A549 (cell line): ENCODE data around the gene MAGI1. TPM values are rescaled to one million over a fixed set of nuclear protein-coding genes. Genes with fewer than 3 reads are reported as not detected.
A peak's percentile ranks its signal among the peaks of the same experiment; 100 is the strongest.

ENCODE experiments used
- ATAC-seq, 2 experiments: fragments of 200-7000 bp in 1 of 2; fragments of >200 bp in 1 of 2; cut with Nextera tagmentation in 1 of 2; cut with Tn5 transposase in 1 of 2; 3 replicates each; pipeline versions ENCODE4 v1.8.0 to v1.9.1; 2018 to 2020; ENCODE audit warnings: mild to moderate bottlenecking in 1 of 2, moderate library complexity in 1 of 2
- CTCF ChIA-PET: fragments of 300-600 bp; sonication (Branson Sonifier 250); formaldehyde crosslinking; extraction: SDS; loops from one replicate; lab custom pipeline; 2021; ENCODE audit warnings: antibody characterized with exemption, inconsistent platforms; lab: Yijun Ruan, JAX
- POLR2A ChIA-PET: fragments of 350-600 bp; formaldehyde crosslinking; extraction: SDS; loops from one replicate; lab custom pipeline; 2021; ENCODE audit warnings: antibody characterized with exemption, inconsistent platforms; lab: Yijun Ruan, JAX
- DNase-seq, 2 experiments: peaks; one replicate each; pipeline versions ENCODE4 v3.0.0 to v3.0.0-alpha.2; 2011 to 2016; ENCODE audit warnings: low read depth in 1 of 2, low spot score in 1 of 2
- FAIRE-seq: peaks from 2 replicates; lab custom pipeline; 2011; peaks lifted over from hg19 to GRCh38; lab: Jason Lieb, UNC
- H3K27ac ChIP-seq, 2 experiments: fragments of >200 bp; sonication (Bioruptor Twin); formaldehyde crosslinking; 3 replicates each; pipeline ENCODE4 v1.5.1; 2016 to 2017
- H3K4me1 ChIP-seq: fragments of >200 bp; sonication (Bioruptor Twin); formaldehyde crosslinking; 3 replicates; pipeline ENCODE4 v1.6.1; 2016
- H3K4me2 ChIP-seq: fragments of >200 bp; sonication (Bioruptor Twin); formaldehyde crosslinking; 3 replicates; pipeline ENCODE4 v1.6.1; 2016
- H3K4me3 ChIP-seq: fragments of >200 bp; sonication (Bioruptor Twin); formaldehyde crosslinking; 3 replicates; pipeline ENCODE4 v1.5.1; 2016
- H3K9me3 ChIP-seq: fragments of >200 bp; sonication (Bioruptor Twin); formaldehyde crosslinking; 3 replicates; pipeline ENCODE4 v1.6.1; 2016
- ATOH8 ChIP-seq: fragments of 250-450 bp; sonication (Bioruptor Pico); IDR thresholded peaks from 2 replicates; pipeline ENCODE4 v1.5.0; 2020; ENCODE audit warnings: low read depth, mild to moderate bottlenecking, moderate library complexity
- CBX8 ChIP-seq: fragments of 200-600 bp; sonication (generic); IDR thresholded peaks from 2 replicates; pipeline ENCODE4 v1.6.1; 2016
- EHF ChIP-seq: fragments of 250-450 bp; sonication (Bioruptor Pico); IDR thresholded peaks from 2 replicates; pipeline ENCODE4 v1.5.0; 2020; ENCODE audit warnings: mild to moderate bottlenecking
- EHMT2 ChIP-seq: fragments of 200-600 bp; sonication (generic); IDR thresholded peaks from 2 replicates; pipeline ENCODE4 v1.6.1; 2016; ENCODE audit warnings: antibody characterized with exemption, low read depth, mild to moderate bottlenecking, moderate library complexity
- EP300 ChIP-seq, 2 experiments: fragments of >200 bp; sonication (Bioruptor Twin); formaldehyde crosslinking; IDR thresholded peaks; 2 replicates in 1 of 2; 3 replicates in 1 of 2; pipeline ENCODE4 v1.6.1; 2016 to 2017
- GATA3 ChIP-seq: IDR thresholded peaks from 2 replicates; pipeline ENCODE4 v1.6.1; 2012; ENCODE audit warnings: borderline replicate concordance
- HDAC2 ChIP-seq: fragments of 200-600 bp; sonication (generic); IDR thresholded peaks from 2 replicates; pipeline ENCODE4 v1.6.1; 2016
- HOXA7 ChIP-seq: fragments of 250-450 bp; sonication (Bioruptor Pico); IDR thresholded peaks from 2 replicates; pipeline ENCODE4 v1.5.0; 2020; ENCODE audit warnings: mild to moderate bottlenecking, moderate library complexity
- HOXB13 ChIP-seq: fragments of 250-450 bp; sonication (Bioruptor Pico); IDR thresholded peaks from 2 replicates; pipeline ENCODE4 v1.5.0; 2020; ENCODE audit warnings: low read depth, mild to moderate bottlenecking, moderate library complexity
- HOXB5 ChIP-seq: fragments of 250-450 bp; sonication (Bioruptor Pico); IDR thresholded peaks from 2 replicates; pipeline ENCODE4 v1.5.0; 2020; ENCODE audit warnings: mild to moderate bottlenecking, moderate library complexity
- KDM5A ChIP-seq: fragments of 200-600 bp; sonication (generic); IDR thresholded peaks from 2 replicates; pipeline ENCODE4 v1.6.1; 2016; ENCODE audit warnings: antibody characterized with exemption, mild to moderate bottlenecking
- MAFK ChIP-seq: fragments of 450-650 bp; IDR thresholded peaks from 2 replicates; pipeline ENCODE4 v1.6.1; 2014; ENCODE audit not compliant: partially characterized antibody
- NPAS2 ChIP-seq: fragments of 250-450 bp; sonication (Bioruptor Pico); IDR thresholded peaks from 2 replicates; pipeline ENCODE4 v1.8.0; 2022; ENCODE audit warnings: mild to moderate bottlenecking, moderate library complexity, borderline replicate concordance
- PBX3 ChIP-seq: IDR thresholded peaks from 2 replicates; pipeline ENCODE4 v1.6.1; 2012
- PHF8 ChIP-seq: fragments of 200-600 bp; sonication (generic); IDR thresholded peaks from 2 replicates; pipeline ENCODE4 v1.6.1; 2016; ENCODE audit warnings: low read depth, mild to moderate bottlenecking, antibody characterized with exemption, moderate library complexity, borderline replicate concordance
- POLR2A ChIP-seq: IDR thresholded peaks from 2 replicates; pipeline ENCODE4 v1.6.1; 2012; ENCODE audit warnings: mild to moderate bottlenecking, low read length
- RARB ChIP-seq: fragments of 250-450 bp; sonication (Bioruptor Pico); IDR thresholded peaks from 2 replicates; pipeline ENCODE4 v1.8.0; 2021; ENCODE audit warnings: mild to moderate bottlenecking, moderate library complexity
- RCOR1 ChIP-seq: fragments of 150-350 bp; IDR thresholded peaks from 2 replicates; pipeline ENCODE4 v1.6.1; 2014; ENCODE audit warnings: antibody characterized with exemption, low read length, low read depth
- RFX5 ChIP-seq: fragments of 450-650 bp; IDR thresholded peaks from 2 replicates; pipeline ENCODE4 v1.7.1; 2014; ENCODE audit warnings: antibody characterized with exemption, mild to moderate bottlenecking, moderate library complexity
- SREBF2 ChIP-seq: fragments of 450-650 bp; IDR thresholded peaks from 2 replicates; pipeline ENCODE4 v1.6.1; 2014; ENCODE audit warnings: mild to moderate bottlenecking, moderate library complexity
- TP53 ChIP-seq: fragments of 250-450 bp; sonication (Bioruptor Pico); IDR thresholded peaks from 2 replicates; pipeline ENCODE4 v1.5.0; 2021; ENCODE audit warnings: mild to moderate bottlenecking, moderate library complexity
- ZC3H11A ChIP-seq: fragments of 450-650 bp; IDR thresholded peaks from 2 replicates; pipeline ENCODE4 v1.6.1; 2014; ENCODE audit warnings: antibody characterized with exemption, mild to moderate bottlenecking
- ZNF302 ChIP-seq: fragments of 250-450 bp; sonication (Bioruptor Pico); IDR thresholded peaks from 2 replicates; pipeline ENCODE4 v1.9.0; 2021; ENCODE audit warnings: inconsistent platforms, mild to moderate bottlenecking, moderate library complexity
- WGBS: methylation state at CpG from one replicate; pipeline ENCODE4 v1.1.6; 2017; ENCODE audit errors: missing lambda C conversion rate; 5-methylcytosine and 5-hydroxymethylcytosine counted together
- polyA plus RNA-seq, 4 experiments: library from polyadenylated mRNA; depleted of rRNA in 3 of 4; stranded (reverse); fragments of >200 nt; fragmentation: RNase III in 1 of 4; extraction: RNeasy Plus Mini Kit Qiagen cat#74134 plus additional on column Dnase treatment in 1 of 4; gene quantifications; 2 replicates in 3 of 4; 3 replicates in 1 of 4; pipeline ENCODE4 v1.2.3, GENCODE V29; 2011 to 2017
- TF ChIP-seq, protein P1 (sequence below): IDR thresholded peaks from 2 replicates; pipeline ENCODE4 v1.6.1; 2012; ENCODE audit warnings: low read depth, borderline replicate concordance
- TF ChIP-seq, protein P2 (sequence below): fragments of >200 bp; sonication (Bioruptor Twin); formaldehyde crosslinking; IDR thresholded peaks from 2 replicates; pipeline ENCODE4 v1.6.1; 2016
- TF ChIP-seq, protein P3 (sequence below): IDR thresholded peaks from 2 replicates; pipeline ENCODE4 v1.6.1; 2012
- TF ChIP-seq, protein P4 (sequence below): fragments of >200 bp; sonication (Bioruptor Twin); formaldehyde crosslinking; IDR thresholded peaks from 3 replicates; pipeline ENCODE4 v1.6.1; 2016

The MAGI1 gene
- polyA plus RNA-seq, 2 of the 4 experiments (the other 2 are of a cell fraction) = 4.7 to 6.6 TPM

DNA sequence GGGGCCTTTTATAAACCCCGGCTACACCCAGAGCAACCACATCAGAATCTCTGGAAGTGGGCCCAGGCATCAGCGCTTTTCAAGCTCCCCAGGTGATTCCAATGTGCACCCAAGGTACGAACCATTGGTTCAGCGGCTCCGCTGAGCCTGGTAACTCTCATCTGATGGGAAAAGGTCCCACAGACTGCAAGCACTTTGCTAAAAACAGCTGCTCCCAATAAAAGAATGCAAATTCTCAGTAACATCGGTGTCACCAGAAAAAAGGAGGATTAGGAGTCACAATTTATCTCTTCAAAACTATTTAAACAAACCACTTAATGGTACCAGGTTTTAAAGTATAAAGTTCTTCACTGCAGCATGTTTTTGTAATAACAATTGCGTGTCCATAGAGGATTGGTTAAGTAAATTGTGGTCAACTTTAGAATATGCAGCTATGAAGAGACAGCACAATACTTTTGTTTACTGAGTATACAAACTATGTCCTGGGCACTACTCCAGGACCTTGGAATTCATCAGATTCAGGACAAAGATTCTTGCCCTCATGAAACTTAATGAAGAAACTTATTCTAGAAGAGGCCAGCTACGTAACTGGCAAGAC, 690.2 kb downstream of the MAGI1 start:
- no peak overlapping the region for H3K4me2 ChIP-seq
- FAIRE-seq = no peak
- H3K4me3 ChIP-seq = no peak overlapping the region
- 51% methylated on average over 7 of the region's 8 CpGs for WGBS
- TF ChIP-seq NPAS2 (CRISPR knock-in tag) = no peak
- no peak for TF ChIP-seq POLR2A
- TF ChIP-seq EP300 (IDR thresholded peaks at IDR 0.05) = no peak
- no peak for TF ChIP-seq HOXB5 (CRISPR knock-in tag)
- no peak for TF ChIP-seq HOXA7 (CRISPR knock-in tag)
- TF ChIP-seq TP53 (CRISPR knock-in tag) = no peak
- TF ChIP-seq, protein P1, sequence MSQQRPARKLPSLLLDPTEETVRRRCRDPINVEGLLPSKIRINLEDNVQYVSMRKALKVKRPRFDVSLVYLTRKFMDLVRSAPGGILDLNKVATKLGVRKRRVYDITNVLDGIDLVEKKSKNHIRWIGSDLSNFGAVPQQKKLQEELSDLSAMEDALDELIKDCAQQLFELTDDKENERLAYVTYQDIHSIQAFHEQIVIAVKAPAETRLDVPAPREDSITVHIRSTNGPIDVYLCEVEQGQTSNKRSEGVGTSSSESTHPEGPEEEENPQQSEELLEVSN = no peak
- no peak for TF ChIP-seq MAFK
- no peak for TF ChIP-seq GATA3
- TF ChIP-seq SREBF2 = no peak
- TF ChIP-seq KDM5A = no peak
- no peak for TF ChIP-seq PHF8
- no peak for TF ChIP-seq RCOR1
- TF ChIP-seq, all 56 proteins: peak for 0
- CTCF ChIA-PET = no interaction called here
- Histone ChIP-seq H3K27ac (no peak overlapping the region), H3K9me3 (no peaks in the 10 kb centered on the region), H3K4me1 (no peaks in the 10 kb centered on the region)
- ATAC-seq (peak in 1 of 2 experiments; percentile 68; a peak in 3 of 6 replicates), DNase-seq (peak in 1 of 2 experiments; percentile 2)
- POLR2A ChIA-PET = no interaction called here

DNA sequence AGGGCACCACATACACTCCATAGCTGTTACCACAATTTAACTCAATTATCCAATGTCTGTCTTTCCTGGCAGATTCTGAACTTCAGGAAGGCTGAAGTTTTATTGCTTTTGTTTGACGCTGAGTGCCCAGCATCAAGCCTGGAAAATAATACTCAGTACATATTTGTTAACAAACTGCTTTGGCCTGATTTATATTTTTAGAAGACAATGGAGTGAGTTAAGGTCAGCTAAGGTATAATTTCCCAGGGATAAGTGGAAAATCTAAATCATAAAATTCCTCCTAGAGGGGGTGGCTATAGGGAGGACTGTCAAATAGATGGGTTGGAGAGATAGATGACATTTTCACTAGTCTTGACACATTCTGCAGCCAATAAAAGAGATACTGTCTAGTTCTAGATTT, 691.6 kb downstream of the MAGI1 start:
- Histone ChIP-seq H3K9me3 (no peaks in the 10 kb centered on the region), H3K27ac (no peak overlapping the region)
- TF ChIP-seq, protein P2, sequence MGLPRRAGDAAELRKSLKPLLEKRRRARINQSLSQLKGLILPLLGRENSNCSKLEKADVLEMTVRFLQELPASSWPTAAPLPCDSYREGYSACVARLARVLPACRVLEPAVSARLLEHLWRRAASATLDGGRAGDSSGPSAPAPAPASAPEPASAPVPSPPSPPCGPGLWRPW = no peak
- TF ChIP-seq, protein P1 = no peak
- TF ChIP-seq EP300 (IDR thresholded peaks at IDR 0.05) = no peak
- no peak for TF ChIP-seq GATA3
- TF ChIP-seq CBX8 = no peak
- no peak for TF ChIP-seq PBX3
- TF ChIP-seq ZNF302 (CRISPR knock-in tag) = no peak
- TF ChIP-seq, protein P3, sequence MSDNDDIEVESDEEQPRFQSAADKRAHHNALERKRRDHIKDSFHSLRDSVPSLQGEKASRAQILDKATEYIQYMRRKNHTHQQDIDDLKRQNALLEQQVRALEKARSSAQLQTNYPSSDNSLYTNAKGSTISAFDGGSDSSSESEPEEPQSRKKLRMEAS = no peak
- TF ChIP-seq POLR2A = no peak
- TF ChIP-seq, protein P4, sequence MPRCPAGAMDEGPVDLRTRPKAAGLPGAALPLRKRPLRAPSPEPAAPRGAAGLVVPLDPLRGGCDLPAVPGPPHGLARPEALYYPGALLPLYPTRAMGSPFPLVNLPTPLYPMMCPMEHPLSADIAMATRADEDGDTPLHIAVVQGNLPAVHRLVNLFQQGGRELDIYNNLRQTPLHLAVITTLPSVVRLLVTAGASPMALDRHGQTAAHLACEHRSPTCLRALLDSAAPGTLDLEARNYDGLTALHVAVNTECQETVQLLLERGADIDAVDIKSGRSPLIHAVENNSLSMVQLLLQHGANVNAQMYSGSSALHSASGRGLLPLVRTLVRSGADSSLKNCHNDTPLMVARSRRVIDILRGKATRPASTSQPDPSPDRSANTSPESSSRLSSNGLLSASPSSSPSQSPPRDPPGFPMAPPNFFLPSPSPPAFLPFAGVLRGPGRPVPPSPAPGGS = no peak
- no peak for TF ChIP-seq HOXB13 (CRISPR knock-in tag)
- no peak for TF ChIP-seq EHF (CRISPR knock-in tag)
- TF ChIP-seq MAFK = no peak
- TF ChIP-seq, all 56 proteins: peak for 0
- Histone ChIP-seq H3K4me2 (no peak overlapping the region), H3K4me3 (no peak overlapping the region), H3K4me1 (no peaks in the 10 kb centered on the region)
- no peak for ATAC-seq
- WGBS = 70% methylated on average over 1 of the region's 1 CpG
- ChIA-PET POLR2A (no interaction called here), CTCF (no interaction called here)
- DNase-seq = no peak
- FAIRE-seq = no peak

DNA sequence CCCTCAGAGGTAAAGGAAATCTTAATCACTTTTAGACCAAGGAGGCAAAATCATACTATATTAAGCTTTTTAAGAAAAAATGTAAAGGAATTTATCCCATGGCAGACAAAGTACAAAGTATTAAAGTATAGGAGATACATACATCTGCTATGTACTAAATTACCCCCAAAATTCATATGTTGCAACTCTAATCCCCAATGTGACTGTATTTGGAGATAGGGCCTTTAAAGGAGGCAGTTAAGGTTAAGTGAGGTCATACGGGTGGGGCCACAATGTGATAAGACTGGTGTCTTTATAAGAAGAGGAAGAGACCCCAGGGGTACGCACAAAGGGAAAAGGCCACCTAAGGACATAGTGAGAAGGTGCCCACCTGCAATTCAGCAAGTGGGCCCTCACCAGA, 693.9 kb downstream of the MAGI1 start:
- TF ChIP-seq ATOH8 (CRISPR knock-in tag) = no peak
- no peak for TF ChIP-seq POLR2A
- no peak for TF ChIP-seq RCOR1
- no peak for TF ChIP-seq GATA3
- TF ChIP-seq CBX8 = no peak
- TF ChIP-seq HDAC2 = no peak
- no peak for TF ChIP-seq SREBF2
- no peak for TF ChIP-seq EHMT2
- no peak for TF ChIP-seq RARB (CRISPR knock-in tag)
- TF ChIP-seq RFX5 = no peak
- no peak for TF ChIP-seq TP53 (CRISPR knock-in tag)
- TF ChIP-seq PHF8 = no peak
- no peak for TF ChIP-seq ZC3H11A
- ATAC-seq (no peak), DNase-seq (no peak), FAIRE-seq (no peak)
- H3K9me3 ChIP-seq = no peaks in the 10 kb centered on the region
- H3K4me3 ChIP-seq = no peak overlapping the region
- H3K4me1 ChIP-seq = no peaks in the 10 kb centered on the region
- H3K27ac ChIP-seq = no peak overlapping the region
- no peak overlapping the region for H3K4me2 ChIP-seq
- ChIA-PET POLR2A (no interaction called here), CTCF (no interaction called here)
- WGBS = 58% methylated on average over 2 of the region's 2 CpGs
